Suprapubic skin (tissue), 4 donors: ENCODE data around the gene KLRB1. TPM values are rescaled to one million over a fixed set of nuclear protein-coding genes. Genes with fewer than 3 reads are reported as not detected.
"Not testable (repeated sequence)": the region's sequence is repeated elsewhere in the genome, so short reads cannot be mapped to it uniquely, and the experiment has no call there.

Experiments
- DNase-seq, 2 donors: peaks; one replicate each; pipeline ENCODE4 v3.0.0-alpha.2; 2019; ENCODE audit warnings: low spot score in 2 of 2
- H3K27ac ChIP-seq: fragments of 200-600 bp; sonication (generic); one replicate; pipeline ENCODE4 v1.5.1; 2019
- H3K27me3 ChIP-seq: fragments of 200-600 bp; sonication (generic); one replicate; pipeline ENCODE4 v1.5.1; 2019
- H3K36me3 ChIP-seq: fragments of 200-600 bp; sonication (generic); one replicate; pipeline ENCODE4 v1.5.1; 2019
- H3K4me1 ChIP-seq: fragments of 200-600 bp; sonication (generic); one replicate; pipeline ENCODE4 v1.5.1; 2019
- H3K4me3 ChIP-seq: fragments of 200-600 bp; sonication (generic); one replicate; pipeline ENCODE4 v1.5.1; 2019; ENCODE audit warnings: mild to moderate bottlenecking
- H3K9me3 ChIP-seq: fragments of 200-600 bp; sonication (generic); one replicate; pipeline ENCODE4 v1.5.1; 2019
- CTCF ChIP-seq, 2 donors: fragments of 200-600 bp in 1 of 2; fragments of 450-650 bp in 1 of 2; sonication (generic) in 1 of 2; IDR thresholded peaks; one replicate each; pipeline ENCODE4 v1.5.1; 2016 to 2019; ENCODE audit warnings: antibody characterized with exemption in 2 of 2, mild to moderate bottlenecking in 1 of 2, moderate library complexity in 1 of 2
- EP300 ChIP-seq: sonication (generic); formaldehyde crosslinking; IDR thresholded peaks from one replicate; pipeline ENCODE4 v1.6.1; 2017; ENCODE audit warnings: antibody characterized with exemption
- POLR2A ChIP-seq, 2 donors: fragments of 450-650 bp; IDR thresholded peaks; one replicate each; pipeline ENCODE4 v1.6.1; 2017; ENCODE audit warnings: antibody characterized with exemption in 2 of 2, mild to moderate bottlenecking in 2 of 2, moderate library complexity in 2 of 2
- POLR2AphosphoS5 ChIP-seq, 3 donors: sonication (generic); formaldehyde crosslinking; IDR thresholded peaks; one replicate each; pipeline ENCODE4 v1.6.1; 2017; ENCODE audit warnings: antibody characterized with exemption in 3 of 3
- WGBS: methylation state at CpG from one replicate; pipeline ENCODE4 v1.1.5; 2018; 5-methylcytosine and 5-hydroxymethylcytosine counted together
- total RNA-seq, 4 donors: library from RNA; depleted of rRNA; stranded (reverse); fragments of >200 nt; gene quantifications; one replicate each; pipeline ENCODE4 v1.1.0, GENCODE V29; 2016

Gene KLRB1
- total RNA-seq, 4 donors from 2014 or later = not detected

GRCh38 chr12:9605483-9605882 is 2.2 kb downstream of the KLRB1 start:
- Histone ChIP-seq H3K36me3 (no peaks in the 10 kb centered on the region), H3K4me1 (no peaks in the 10 kb centered on the region), H3K27ac (no peak overlapping the region), H3K9me3 (no peaks in the 10 kb centered on the region), H3K27me3 (no peaks in the 10 kb centered on the region), H3K4me3 (no peak overlapping the region)
- DNase-seq = no peak
- TF ChIP-seq POLR2A (IDR thresholded peaks at IDR 0.05) = no peak
- TF ChIP-seq POLR2AphosphoS5 (IDR thresholded peaks at IDR 0.05) = no peak
- no peak for TF ChIP-seq CTCF (IDR thresholded peaks at IDR 0.05)
- TF ChIP-seq EP300 = no peak
- 88% methylated on average over 2 of the region's 2 CpGs for WGBS

- Histone ChIP-seq H3K9me3 (no peaks in the 10 kb centered on the region), H3K27me3 (no peaks in the 10 kb centered on the region), H3K4me1 (no peaks in the 10 kb centered on the region), H3K27ac (no peak overlapping the region), H3K36me3 (no peaks in the 10 kb centered on the region), H3K4me3 (no peak overlapping the region)
- DNase-seq = no peak
- TF ChIP-seq POLR2AphosphoS5 (IDR thresholded peaks at IDR 0.05) (no peak), POLR2A (IDR thresholded peaks at IDR 0.05) (no peak), CTCF (IDR thresholded peaks at IDR 0.05) (no peak), EP300 (no peak)
- 85% methylated on average over 5 of the region's 5 CpGs for WGBS
Observed at GRCh38 chr12:9604287-9604686, 3.4 kb downstream of the KLRB1 start.

- not testable (repeated sequence) for DNase-seq, H3K36me3 ChIP-seq, H3K9me3 ChIP-seq, H3K4me3 ChIP-seq, H3K27me3 ChIP-seq, H3K27ac ChIP-seq, H3K4me1 ChIP-seq
- WGBS = 81% methylated on average over 3 of the region's 3 CpGs
Observed at GRCh38 chr12:9600426-9600825, 7.3 kb downstream of the KLRB1 start.

GRCh38 chr12:9598363-9598762 is 9.4 kb downstream of the KLRB1 start:
- 91% methylated on average over 3 of the region's 3 CpGs for WGBS
- no peak for DNase-seq
- Histone ChIP-seq H3K4me1 (no peaks in the 10 kb centered on the region), H3K36me3 (no peaks in the 10 kb centered on the region), H3K9me3 (no peaks in the 10 kb centered on the region), H3K27ac (no peak overlapping the region), H3K4me3 (no peak overlapping the region), H3K27me3 (no peaks in the 10 kb centered on the region)
- TF ChIP-seq CTCF (IDR thresholded peaks at IDR 0.05) = no peak
- TF ChIP-seq POLR2A (IDR thresholded peaks at IDR 0.05) = no peak
- no peak for TF ChIP-seq POLR2AphosphoS5 (IDR thresholded peaks at IDR 0.05)
- TF ChIP-seq EP300 = no peak

GRCh38 chr12:9597365-9597764 is 10.4 kb downstream of the KLRB1 start:
- no peak for TF ChIP-seq POLR2AphosphoS5 (IDR thresholded peaks at IDR 0.05)
- TF ChIP-seq CTCF (IDR thresholded peaks at IDR 0.05) = no peak
- TF ChIP-seq POLR2A (IDR thresholded peaks at IDR 0.05) = no peak
- TF ChIP-seq EP300 = no peak
- H3K36me3 ChIP-seq = no peaks in the 10 kb centered on the region
- WGBS = 90% methylated on average over 5 of the region's 5 CpGs
- H3K9me3 ChIP-seq = no peaks in the 10 kb centered on the region
- DNase-seq = no peak
- no peak overlapping the region for H3K27ac ChIP-seq
- H3K4me3 ChIP-seq = no peak overlapping the region
- H3K4me1 ChIP-seq = no peaks in the 10 kb centered on the region
- no peaks in the 10 kb centered on the region for H3K27me3 ChIP-seq

- Histone ChIP-seq H3K27ac (no peak overlapping the region), H3K36me3 (no peaks in the 10 kb centered on the region), H3K27me3 (no peaks in the 10 kb centered on the region), H3K4me1 (no peaks in the 10 kb centered on the region), H3K4me3 (no peak overlapping the region), H3K9me3 (no peaks in the 10 kb centered on the region)
- no peak for DNase-seq
- TF ChIP-seq POLR2A (IDR thresholded peaks at IDR 0.05) (no peak), CTCF (IDR thresholded peaks at IDR 0.05) (no peak), EP300 (no peak), POLR2AphosphoS5 (IDR thresholded peaks at IDR 0.05) (no peak)
- 95% methylated on average over 2 of the region's 2 CpGs for WGBS
Observed at GRCh38 chr12:9590441-9590840, 17.3 kb downstream of the KLRB1 start.
